Panc1 (cell line): Measurements from ENCODE around the gene C17orf67.

ENCODE experiments used
- CTCF ChIP-seq: fragments of 450-650 bp; IDR thresholded peaks from 2 replicates; pipeline ENCODE4 v1.5.1; 2017; ENCODE audit warnings: mild to moderate bottlenecking
- POLR2AphosphoS5 ChIP-seq: IDR thresholded peaks from 2 replicates; pipeline ENCODE4 v1.6.1; 2012; ENCODE audit warnings: mild to moderate bottlenecking, low read depth, low read length, moderate library complexity
- REST ChIP-seq, 2 experiments: IDR thresholded peaks; 2 replicates each; pipeline ENCODE4 v1.6.1; 2011 to 2012; ENCODE audit warnings: low read depth in 2 of 2, control low read depth in 1 of 2, low read length in 1 of 2, mild to moderate bottlenecking in 1 of 2, moderate library complexity in 1 of 2; ENCODE audit not compliant: insufficient read depth in 1 of 2
- SIN3A ChIP-seq: IDR thresholded peaks from 2 replicates; pipeline ENCODE4 v1.6.1; 2012; ENCODE audit warnings: low read depth, mild to moderate bottlenecking, low read length, moderate library complexity, borderline replicate concordance; ENCODE audit not compliant: insufficient read depth
- TCF7L2 ChIP-seq: IDR thresholded peaks from 2 replicates; pipeline ENCODE4 v1.6.1; 2011; ENCODE audit warnings: mild to moderate bottlenecking, low read depth, low read length, inconsistent platforms

GRCh38 chr17:56870081-56870651, 36.4 kb upstream of the C17orf67 start:
- TF ChIP-seq POLR2AphosphoS5 (no peak), CTCF (no peak), REST (IDR thresholded peaks at IDR 0.05; ENCODE audit: insufficient read depth in 1 of 2, low read depth in 2 of 2, low read length in 1 of 2) (no peak), SIN3A (no peak), TCF7L2 (no peak)
